Panc1 (cell line): Measurements from ENCODE around the gene SART3. TPM values are rescaled to one million over a fixed set of nuclear protein-coding genes. Genes with fewer than 3 reads are reported as not detected.

ENCODE experiments used
- ATAC-seq: fragments of 200-7000 bp; cut with Tn5 transposase; 2 replicates; pipeline ENCODE4 v1.9.1; 2020; ENCODE audit warnings: mild to moderate bottlenecking, moderate library complexity
- BruUV-seq: library from RNA; stranded (reverse); fragments of 400-500 nt; replicated peaks from 2 replicates; lab custom pipeline; 2021; lab: Mats Ljungman, UMichigan
- CTCF ChIA-PET: fragments of 300-600 bp; sonication (Branson Sonifier 250); formaldehyde crosslinking; loops from one replicate; lab custom pipeline; 2022; ENCODE audit warnings: antibody characterized with exemption; lab: Charles Lee
- POLR2A ChIA-PET: fragments of 300-600 bp; sonication (Branson Sonifier 250); formaldehyde crosslinking; loops from one replicate; lab custom pipeline; 2022; ENCODE audit warnings: antibody characterized with exemption; lab: Charles Lee
- DNase-seq: peaks from one replicate; pipeline ENCODE4 v3.0.0-alpha.2; 2010; ENCODE audit warnings: low read depth, low spot score
- H3K27ac ChIP-seq: 2 replicates; pipeline ENCODE4 v1.5.1; 2011; ENCODE audit warnings: mild to moderate bottlenecking, low read length, inconsistent platforms
- H3K27me3 ChIP-seq: fragments of 200-500 bp; sonication (Bioruptor generic); 2 replicates; pipeline ENCODE4 v1.6.0; 2014; ENCODE audit warnings: low read length, inconsistent platforms; ENCODE audit not compliant: control insufficient read depth, insufficient read depth
- H3K36me3 ChIP-seq: fragments of 200-500 bp; sonication (Bioruptor generic); 2 replicates; pipeline ENCODE4 v1.5.1; 2014; ENCODE audit warnings: inconsistent platforms, mild to moderate bottlenecking, low read length, moderate library complexity; ENCODE audit not compliant: control insufficient read depth, insufficient read depth
- H3K4me1 ChIP-seq: 2 replicates; pipeline ENCODE4 v1.5.1; 2011; ENCODE audit warnings: inconsistent platforms, mild to moderate bottlenecking, low read length, moderate library complexity; ENCODE audit not compliant: control insufficient read depth, insufficient read depth
- H3K4me3 ChIP-seq, 2 experiments: 2 replicates each; pipeline ENCODE4 v1.5.1; 2011 to 2012; ENCODE audit warnings: low read depth in 2 of 2, low read length in 2 of 2, mild to moderate bottlenecking in 2 of 2, inconsistent platforms in 1 of 2, moderate library complexity in 1 of 2
- H3K9me3 ChIP-seq: fragments of 200-500 bp; sonication (Bioruptor generic); 2 replicates; pipeline ENCODE4 v1.5.1; 2014; ENCODE audit warnings: low read depth, mild to moderate bottlenecking, inconsistent platforms, low read length, moderate library complexity; ENCODE audit not compliant: control insufficient read depth, insufficient read depth
- CTCF ChIP-seq: fragments of 450-650 bp; IDR thresholded peaks from 2 replicates; pipeline ENCODE4 v1.5.1; 2017; ENCODE audit warnings: mild to moderate bottlenecking
- POLR2AphosphoS5 ChIP-seq: IDR thresholded peaks from 2 replicates; pipeline ENCODE4 v1.6.1; 2012; ENCODE audit warnings: mild to moderate bottlenecking, low read depth, low read length, moderate library complexity
- SIN3A ChIP-seq: IDR thresholded peaks from 2 replicates; pipeline ENCODE4 v1.6.1; 2012; ENCODE audit warnings: low read depth, mild to moderate bottlenecking, low read length, moderate library complexity, borderline replicate concordance; ENCODE audit not compliant: insufficient read depth
- TCF7L2 ChIP-seq: IDR thresholded peaks from 2 replicates; pipeline ENCODE4 v1.6.1; 2011; ENCODE audit warnings: mild to moderate bottlenecking, low read depth, low read length, inconsistent platforms
- in situ Hi-C: cut with HindIII; loops from 2 replicates; pipeline ENCODE4 v1.10.0; 2016; ENCODE audit warnings: low sequenced_read_pairs, low pct_unique_long_range_greater_than_20kb
- intact Hi-C: fragments of 100-400 bp; cut with micrococcal nuclease; formaldehyde crosslinking; loops from one replicate; pipeline ENCODE4 v1.10.0; 2022; ENCODE audit not compliant: unreplicated experiment
- total RNA-seq: library from RNA; stranded (reverse); gene quantifications from one replicate; pipeline ENCODE4 v1.2.1, GENCODE V29; 2021; ENCODE audit not compliant: unreplicated experiment
- TF ChIP-seq, protein P1 (sequence below), 2 experiments: IDR thresholded peaks; 2 replicates each; pipeline ENCODE4 v1.6.1; 2011 to 2012; ENCODE audit warnings: low read depth in 2 of 2, control low read depth in 1 of 2, low read length in 1 of 2, mild to moderate bottlenecking in 1 of 2, moderate library complexity in 1 of 2; ENCODE audit not compliant: insufficient read depth in 1 of 2

Gene SART3
- total RNA-seq, 1 experiment from 2014 or later = 55.9 TPM

- intact Hi-C loops = no loop called here
- in situ Hi-C loops = no loop called here
- DNase-seq = no peak
These were observed 7.2 kb downstream of the SART3 start for GRCh38 chr12:108553799-108554198.

GRCh38 chr12:108551535-108551934, 9.4 kb downstream of the SART3 start:
- no peak overlapping the region for H3K4me3 ChIP-seq
- intact Hi-C loops (no loop called here), in situ Hi-C loops (no loop called here)
- H3K27me3 ChIP-seq = no peaks in the 10 kb centered on the region
- peaks cover 26% of the 10 kb centered on the region for H3K36me3 ChIP-seq
- 0 out of 2 replicates have a peak, but pooled peaks cover 3% of the 10 kb centered on the region for H3K4me1 ChIP-seq
- ChIA-PET POLR2A (no interaction called here), CTCF (no interaction called here)
- DNase-seq = no peak
- no peak overlapping the region for H3K27ac ChIP-seq
- ATAC-seq = no peak
- TF ChIP-seq SIN3A = no peak
- no peak for TF ChIP-seq POLR2AphosphoS5
- TF ChIP-seq CTCF = no peak
- TF ChIP-seq, protein P1, sequence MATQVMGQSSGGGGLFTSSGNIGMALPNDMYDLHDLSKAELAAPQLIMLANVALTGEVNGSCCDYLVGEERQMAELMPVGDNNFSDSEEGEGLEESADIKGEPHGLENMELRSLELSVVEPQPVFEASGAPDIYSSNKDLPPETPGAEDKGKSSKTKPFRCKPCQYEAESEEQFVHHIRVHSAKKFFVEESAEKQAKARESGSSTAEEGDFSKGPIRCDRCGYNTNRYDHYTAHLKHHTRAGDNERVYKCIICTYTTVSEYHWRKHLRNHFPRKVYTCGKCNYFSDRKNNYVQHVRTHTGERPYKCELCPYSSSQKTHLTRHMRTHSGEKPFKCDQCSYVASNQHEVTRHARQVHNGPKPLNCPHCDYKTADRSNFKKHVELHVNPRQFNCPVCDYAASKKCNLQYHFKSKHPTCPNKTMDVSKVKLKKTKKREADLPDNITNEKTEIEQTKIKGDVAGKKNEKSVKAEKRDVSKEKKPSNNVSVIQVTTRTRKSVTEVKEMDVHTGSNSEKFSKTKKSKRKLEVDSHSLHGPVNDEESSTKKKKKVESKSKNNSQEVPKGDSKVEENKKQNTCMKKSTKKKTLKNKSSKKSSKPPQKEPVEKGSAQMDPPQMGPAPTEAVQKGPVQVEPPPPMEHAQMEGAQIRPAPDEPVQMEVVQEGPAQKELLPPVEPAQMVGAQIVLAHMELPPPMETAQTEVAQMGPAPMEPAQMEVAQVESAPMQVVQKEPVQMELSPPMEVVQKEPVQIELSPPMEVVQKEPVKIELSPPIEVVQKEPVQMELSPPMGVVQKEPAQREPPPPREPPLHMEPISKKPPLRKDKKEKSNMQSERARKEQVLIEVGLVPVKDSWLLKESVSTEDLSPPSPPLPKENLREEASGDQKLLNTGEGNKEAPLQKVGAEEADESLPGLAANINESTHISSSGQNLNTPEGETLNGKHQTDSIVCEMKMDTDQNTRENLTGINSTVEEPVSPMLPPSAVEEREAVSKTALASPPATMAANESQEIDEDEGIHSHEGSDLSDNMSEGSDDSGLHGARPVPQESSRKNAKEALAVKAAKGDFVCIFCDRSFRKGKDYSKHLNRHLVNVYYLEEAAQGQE (IDR thresholded peaks at IDR 0.05; ENCODE audit: insufficient read depth in 1 of 2, low read depth in 2 of 2, low read length in 1 of 2) = no peak
- TF ChIP-seq TCF7L2 = no peak
- H3K9me3 ChIP-seq = no peaks in the 10 kb centered on the region
- BruUV-seq = no TSS peak

More at GRCh38 chr12:108553799-108554198, 7.2 kb downstream of the SART3 start:
- no peak for ATAC-seq
- H3K36me3 ChIP-seq = peaks cover 7% of the 10 kb centered on the region
- no TSS peak for BruUV-seq
- no peaks in the 10 kb centered on the region for H3K9me3 ChIP-seq
- H3K27me3 ChIP-seq = no peaks in the 10 kb centered on the region
- TF ChIP-seq POLR2AphosphoS5 = no peak
- ChIA-PET CTCF (no interaction called here), POLR2A (no interaction called here)
- no peak overlapping the region for H3K27ac ChIP-seq
- peaks cover 9% of the 10 kb centered on the region for H3K4me1 ChIP-seq
- H3K4me3 ChIP-seq = no peak overlapping the region

DNA sequence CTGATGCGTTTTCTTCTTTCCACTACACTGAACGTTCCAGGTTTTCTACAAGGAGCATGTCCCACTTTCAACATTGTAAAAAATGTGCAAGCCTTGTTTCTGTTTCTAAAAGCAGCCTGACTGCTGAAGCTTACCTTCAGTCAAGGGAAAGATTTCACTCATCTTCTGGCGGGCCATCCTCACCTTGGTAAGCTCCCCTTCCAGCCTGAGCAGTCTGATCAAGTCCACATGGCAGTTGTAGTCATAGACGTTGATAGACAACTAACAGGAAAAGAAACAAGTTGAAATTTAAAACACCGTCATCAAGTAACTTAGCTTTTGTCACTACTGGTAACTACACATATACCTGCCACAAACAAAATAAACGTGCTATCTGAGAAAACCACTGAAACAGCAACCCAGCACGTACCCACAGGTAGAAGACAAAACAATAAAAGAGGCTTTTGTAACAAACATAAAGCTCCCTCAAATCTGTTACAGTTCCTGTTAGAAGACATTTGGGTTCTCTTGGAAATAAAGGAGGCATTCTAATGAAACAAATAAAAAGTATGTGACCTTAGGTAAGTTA, 11.9 kb downstream of the SART3 start:
- ATAC-seq (no peak), DNase-seq (no peak)
- CTCF ChIA-PET = no interaction called here
- Histone ChIP-seq H3K36me3 (peaks cover 37% of the 10 kb centered on the region), H3K4me3 (no peak overlapping the region), H3K4me1 (no peaks in the 10 kb centered on the region), H3K9me3 (no peaks in the 10 kb centered on the region), H3K27ac (no peak overlapping the region), H3K27me3 (no peaks in the 10 kb centered on the region)
- in situ Hi-C loops (no loop called here), intact Hi-C loops (no loop called here)
- no TSS peak for BruUV-seq
- POLR2A ChIA-PET = no interaction called here
- no peak for TF ChIP-seq TCF7L2
